HFFc6 (cell line): ENCODE measurements around the gene XCL2. TPM values are rescaled to one million over a fixed set of nuclear protein-coding genes. Genes with fewer than 3 reads are reported as not detected.
"Not testable (repeated sequence)": the region's sequence is repeated elsewhere in the genome, so short reads cannot be mapped to it uniquely, and the experiment has no call there.

Experiments
- DNase-seq: peaks from one replicate; pipeline ENCODE4 v3.0.0-alpha.2; 2018
- H3K27ac Mint-ChIP-seq: 2 replicates; pipeline ENCODE4 v1.8.0; 2020; ENCODE audit warnings: mild to moderate bottlenecking, mixed read lengths
- H3K27me3 Mint-ChIP-seq: 2 replicates; pipeline ENCODE4 v1.8.0; 2021; ENCODE audit warnings: mild to moderate bottlenecking, moderate library complexity, mixed read lengths; ENCODE audit not compliant: insufficient read depth
- H3K36me3 Mint-ChIP-seq: 2 replicates; pipeline ENCODE4 v1.8.0; 2021; ENCODE audit warnings: low read depth, mixed read lengths
- H3K4me1 Mint-ChIP-seq: 2 replicates; pipeline ENCODE4 v1.8.0; 2020; ENCODE audit warnings: low read depth, mixed read lengths
- H3K4me3 Mint-ChIP-seq: 2 replicates; pipeline ENCODE4 v1.8.0; 2020; ENCODE audit warnings: mild to moderate bottlenecking, moderate library complexity, mixed read lengths
- H3K9me3 Mint-ChIP-seq: 2 replicates; pipeline ENCODE4 v1.8.0; 2020; ENCODE audit warnings: mild to moderate bottlenecking, mixed read lengths
- total RNA-seq, 6 experiments: library from RNA; stranded (reverse); fragmentation: NEBNext Ultra II Directional; extraction: Animal tissue kit (Norgen Biotek cat#: 25700); gene quantifications; 2 replicates in 1 of 6; 3 replicates in 5 of 6; pipeline ENCODE4 v1.2.3, GENCODE V29; 2021
- TF ChIP-seq, protein P1 (sequence below): fragments of 200-600 bp; sonication (generic); IDR thresholded peaks from 2 replicates; pipeline ENCODE4 v1.5.0; 2021; ENCODE audit warnings: antibody characterized with exemption, mild to moderate bottlenecking

XCL2 gene
- total RNA-seq, 6 experiments from 2014 or later: not detected

- TF ChIP-seq, protein P1, sequence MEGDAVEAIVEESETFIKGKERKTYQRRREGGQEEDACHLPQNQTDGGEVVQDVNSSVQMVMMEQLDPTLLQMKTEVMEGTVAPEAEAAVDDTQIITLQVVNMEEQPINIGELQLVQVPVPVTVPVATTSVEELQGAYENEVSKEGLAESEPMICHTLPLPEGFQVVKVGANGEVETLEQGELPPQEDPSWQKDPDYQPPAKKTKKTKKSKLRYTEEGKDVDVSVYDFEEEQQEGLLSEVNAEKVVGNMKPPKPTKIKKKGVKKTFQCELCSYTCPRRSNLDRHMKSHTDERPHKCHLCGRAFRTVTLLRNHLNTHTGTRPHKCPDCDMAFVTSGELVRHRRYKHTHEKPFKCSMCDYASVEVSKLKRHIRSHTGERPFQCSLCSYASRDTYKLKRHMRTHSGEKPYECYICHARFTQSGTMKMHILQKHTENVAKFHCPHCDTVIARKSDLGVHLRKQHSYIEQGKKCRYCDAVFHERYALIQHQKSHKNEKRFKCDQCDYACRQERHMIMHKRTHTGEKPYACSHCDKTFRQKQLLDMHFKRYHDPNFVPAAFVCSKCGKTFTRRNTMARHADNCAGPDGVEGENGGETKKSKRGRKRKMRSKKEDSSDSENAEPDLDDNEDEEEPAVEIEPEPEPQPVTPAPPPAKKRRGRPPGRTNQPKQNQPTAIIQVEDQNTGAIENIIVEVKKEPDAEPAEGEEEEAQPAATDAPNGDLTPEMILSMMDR: peak; percentile 73
Observed at GRCh38 chr1:168574234-168574633, 30.4 kb upstream of the XCL2 start.

DNA sequence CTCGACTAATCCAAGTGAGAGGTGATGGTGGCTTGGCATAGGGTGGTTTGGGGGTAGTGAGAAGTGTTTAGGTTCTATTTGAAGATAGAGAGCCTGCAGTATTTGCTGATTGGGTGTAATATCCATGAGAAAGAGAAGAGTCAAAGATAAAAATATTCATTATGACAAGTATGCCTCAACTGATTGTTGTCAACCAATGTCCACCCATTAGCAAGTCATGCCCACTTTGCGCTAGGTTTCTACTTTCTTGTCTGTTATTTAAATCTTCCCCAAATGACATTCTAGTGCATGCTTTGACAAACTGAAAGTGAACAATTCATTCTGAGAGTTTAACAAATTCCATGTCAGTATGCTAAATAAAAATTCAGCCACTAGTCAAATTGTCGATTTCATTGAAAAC lies 28.8 kb upstream of the XCL2 start:
- Mint-ChIP-seq H3K27me3 (peaks cover 12% of the 10 kb centered on the region), H3K9me3 (no peaks in the 10 kb centered on the region), H3K4me3 (no peak overlapping the region), H3K27ac (no peak overlapping the region), H3K4me1 (no peaks in the 10 kb centered on the region), H3K36me3 (no peaks in the 10 kb centered on the region)
- no peak for DNase-seq
- TF ChIP-seq, protein P1: no peak

More at GRCh38 chr1:168574234-168574633, 30.4 kb upstream of the XCL2 start:
- not testable (repeated sequence) for H3K36me3 Mint-ChIP-seq, H3K4me1 Mint-ChIP-seq, H3K27ac Mint-ChIP-seq, H3K4me3 Mint-ChIP-seq, H3K9me3 Mint-ChIP-seq
- peaks cover 13% of the 10 kb centered on the region for H3K27me3 Mint-ChIP-seq
- peak; percentile 28 for DNase-seq

GRCh38 chr1:168570652-168571051 lies 26.9 kb upstream of the XCL2 start:
- peaks cover 11% of the 10 kb centered on the region for H3K27me3 Mint-ChIP-seq
- no peaks in the 10 kb centered on the region for H3K9me3 Mint-ChIP-seq
- DNase-seq: no peak
- TF ChIP-seq, protein P1: no peak
- no peaks in the 10 kb centered on the region for H3K36me3 Mint-ChIP-seq
- H3K4me1 Mint-ChIP-seq: no peaks in the 10 kb centered on the region
- H3K4me3 Mint-ChIP-seq: no peak overlapping the region
- H3K27ac Mint-ChIP-seq: no peak overlapping the region

DNA sequence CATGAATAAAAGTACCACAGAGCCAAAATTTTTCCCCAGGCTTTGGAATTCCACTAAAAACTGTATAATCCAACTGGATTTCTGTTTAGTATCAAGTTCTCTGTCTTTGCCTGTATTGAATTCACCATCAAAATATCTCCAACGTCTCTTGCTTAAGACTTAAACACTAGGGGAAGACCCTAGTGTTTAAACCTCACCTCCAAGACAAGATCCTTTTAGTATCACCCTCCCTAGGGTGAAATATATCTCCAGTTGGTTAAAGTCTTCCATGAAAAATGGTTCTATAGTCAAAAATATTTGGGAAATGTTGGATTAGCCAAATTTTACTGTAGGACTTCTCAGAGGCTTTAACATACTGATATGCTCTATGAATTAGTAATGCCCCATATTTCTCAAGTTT lies 24.5 kb upstream of the XCL2 start:
- Mint-ChIP-seq H3K27ac (no peak overlapping the region), H3K36me3 (no peaks in the 10 kb centered on the region), H3K4me1 (no peaks in the 10 kb centered on the region), H3K4me3 (no peak overlapping the region), H3K9me3 (no peaks in the 10 kb centered on the region), H3K27me3 (peaks cover 11% of the 10 kb centered on the region)
- TF ChIP-seq, protein P1: no peak
- no peak for DNase-seq

- H3K36me3 Mint-ChIP-seq: no peaks in the 10 kb centered on the region
- no peak for DNase-seq
- H3K27me3 Mint-ChIP-seq: peaks cover 10% of the 10 kb centered on the region
- no peaks in the 10 kb centered on the region for H3K4me1 Mint-ChIP-seq
- no peak overlapping the region for H3K4me3 Mint-ChIP-seq
- TF ChIP-seq, protein P1: no peak
- no peak overlapping the region for H3K27ac Mint-ChIP-seq
- no peaks in the 10 kb centered on the region for H3K9me3 Mint-ChIP-seq
Observed at GRCh38 chr1:168567568-168567967, 23.8 kb upstream of the XCL2 start.

- H3K4me3 Mint-ChIP-seq: no peak overlapping the region
- peaks cover 6% of the 10 kb centered on the region for H3K27me3 Mint-ChIP-seq
- H3K27ac Mint-ChIP-seq: no peak overlapping the region
- no peaks in the 10 kb centered on the region for H3K9me3 Mint-ChIP-seq
- DNase-seq: no peak
- TF ChIP-seq, protein P1: no peak
- H3K4me1 Mint-ChIP-seq: no peaks in the 10 kb centered on the region
- H3K36me3 Mint-ChIP-seq: no peaks in the 10 kb centered on the region
Observed at GRCh38 chr1:168567007-168567406, 23.2 kb upstream of the XCL2 start.
